ENCODE results near the gene ZNF35. TPM values are rescaled to one million over a fixed set of nuclear protein-coding genes. Genes with fewer than 3 reads are reported as not detected.

Gene ZNF35
- total RNA-seq, 1 experiment from 2014 or later: 11.3 TPM

GRCh38 chr3:44674211-44674610, 25.7 kb downstream of the ZNF35 start:
- no TSS peak for BruUV-seq (replicated peaks)
- H3K27me3 Mint-ChIP-seq (ENCODE audit: unreplicated experiment): no peaks in the 10 kb centered on the region
- H3K4me1 Mint-ChIP-seq (ENCODE audit: low read depth, unreplicated experiment): no peaks in the 10 kb centered on the region
- no peak for DNase-seq
- H3K36me3 Mint-ChIP-seq (ENCODE audit: insufficient read depth, unreplicated experiment): no peaks in the 10 kb centered on the region
- intact Hi-C loops (cut with micrococcal nuclease; ENCODE audit: unreplicated experiment): no loop called here
- no peak for TF ChIP-seq CTCF (IDR thresholded peaks at IDR 0.05; ENCODE audit: unreplicated experiment)
- CTCF ChIA-PET: no interaction called here
- H3K9me3 Mint-ChIP-seq (ENCODE audit: low read depth, unreplicated experiment): peaks cover 11% of the 10 kb centered on the region
- no peak overlapping the region for H3K27ac Mint-ChIP-seq (ENCODE audit: unreplicated experiment)
- no peak overlapping the region for H3K4me3 Mint-ChIP-seq (ENCODE audit: low read depth, unreplicated experiment)

- BruUV-seq (replicated peaks): no TSS peak
- Mint-ChIP-seq H3K4me1 (ENCODE audit: low read depth, unreplicated experiment) (no peaks in the 10 kb centered on the region), H3K36me3 (ENCODE audit: insufficient read depth, unreplicated experiment) (no peaks in the 10 kb centered on the region), H3K4me3 (ENCODE audit: low read depth, unreplicated experiment) (no peak overlapping the region), H3K27ac (ENCODE audit: unreplicated experiment) (no peak overlapping the region), H3K27me3 (ENCODE audit: unreplicated experiment) (no peaks in the 10 kb centered on the region), H3K9me3 (ENCODE audit: low read depth, unreplicated experiment) (peaks cover 11% of the 10 kb centered on the region)
- TF ChIP-seq CTCF (IDR thresholded peaks at IDR 0.05; ENCODE audit: unreplicated experiment): no peak
- CTCF ChIA-PET: no interaction called here
- intact Hi-C loops (cut with micrococcal nuclease; ENCODE audit: unreplicated experiment): no loop called here
- DNase-seq: no peak
Observed at GRCh38 chr3:44678480-44679116, 30.1 kb downstream of the ZNF35 start.

- intact Hi-C loops (cut with micrococcal nuclease; ENCODE audit: unreplicated experiment): no loop called here
- Mint-ChIP-seq H3K9me3 (ENCODE audit: low read depth, unreplicated experiment) (peaks cover 7% of the 10 kb centered on the region), H3K4me3 (ENCODE audit: low read depth, unreplicated experiment) (no peak overlapping the region), H3K27me3 (ENCODE audit: unreplicated experiment) (no peaks in the 10 kb centered on the region), H3K4me1 (ENCODE audit: low read depth, unreplicated experiment) (no peaks in the 10 kb centered on the region), H3K27ac (ENCODE audit: unreplicated experiment) (no peak overlapping the region), H3K36me3 (ENCODE audit: insufficient read depth, unreplicated experiment) (no peaks in the 10 kb centered on the region)
- CTCF ChIA-PET: no interaction called here
- no peak for DNase-seq
- no TSS peak for BruUV-seq (replicated peaks)
- TF ChIP-seq CTCF (IDR thresholded peaks at IDR 0.05; ENCODE audit: unreplicated experiment): no peak
Observed at GRCh38 chr3:44680921-44681455, 32.5 kb downstream of the ZNF35 start.

- Mint-ChIP-seq H3K9me3 (ENCODE audit: low read depth, unreplicated experiment) (peaks cover 14% of the 10 kb centered on the region), H3K4me1 (ENCODE audit: low read depth, unreplicated experiment) (no peaks in the 10 kb centered on the region), H3K27ac (ENCODE audit: unreplicated experiment) (no peak overlapping the region), H3K27me3 (ENCODE audit: unreplicated experiment) (no peaks in the 10 kb centered on the region), H3K4me3 (ENCODE audit: low read depth, unreplicated experiment) (no peak overlapping the region), H3K36me3 (ENCODE audit: insufficient read depth, unreplicated experiment) (no peaks in the 10 kb centered on the region)
- no TSS peak for BruUV-seq (replicated peaks)
- DNase-seq: no peak
- CTCF ChIA-PET: interaction anchor here (0.5 kb wide), 1 partner anchor 19 kb away, joined by 4 read pairs; no protein-coding TSS in a partner anchor
- TF ChIP-seq CTCF (IDR thresholded peaks at IDR 0.05; ENCODE audit: unreplicated experiment): no peak
- intact Hi-C loops (cut with micrococcal nuclease; ENCODE audit: unreplicated experiment): no loop called here
Observed at GRCh38 chr3:44682182-44682896, 33.8 kb downstream of the ZNF35 start.
